GM12873 (cell line): ENCODE results near the gene CDK6.

Experiments used
- CTCF ChIP-seq: IDR thresholded peaks from 2 replicates; pipeline ENCODE4 v1.5.1; 2012; ENCODE audit warnings: low read depth, mild to moderate bottlenecking, moderate library complexity, low read length, control low read depth; ENCODE audit not compliant: insufficient read depth; ENCODE audit errors: missing control alignments

CDK6 gene

DNA sequence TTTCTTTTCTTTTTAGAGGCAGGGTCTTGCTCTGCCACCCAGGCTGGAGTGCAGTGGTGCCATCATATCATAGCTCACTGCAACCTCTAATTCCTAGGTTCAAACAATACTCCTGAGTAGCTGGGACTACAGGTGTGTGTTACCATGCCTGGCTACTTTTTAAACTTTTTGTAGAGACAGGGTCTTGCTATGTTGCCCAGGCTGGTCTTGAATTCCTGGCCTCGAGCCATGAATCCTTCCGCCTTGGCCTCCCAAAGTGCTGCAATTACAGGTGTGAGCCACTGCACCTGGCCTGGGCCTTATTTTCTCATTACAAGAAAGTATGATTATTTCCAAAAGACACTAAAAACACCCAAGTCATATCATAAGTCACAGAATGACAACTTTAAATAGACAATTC is 106.6 kb downstream of the CDK6 start:
- no peak for TF ChIP-seq CTCF

GRCh38 chr7:92729172-92729571 is 107.2 kb downstream of the CDK6 start:
- TF ChIP-seq CTCF = no peak

DNA sequence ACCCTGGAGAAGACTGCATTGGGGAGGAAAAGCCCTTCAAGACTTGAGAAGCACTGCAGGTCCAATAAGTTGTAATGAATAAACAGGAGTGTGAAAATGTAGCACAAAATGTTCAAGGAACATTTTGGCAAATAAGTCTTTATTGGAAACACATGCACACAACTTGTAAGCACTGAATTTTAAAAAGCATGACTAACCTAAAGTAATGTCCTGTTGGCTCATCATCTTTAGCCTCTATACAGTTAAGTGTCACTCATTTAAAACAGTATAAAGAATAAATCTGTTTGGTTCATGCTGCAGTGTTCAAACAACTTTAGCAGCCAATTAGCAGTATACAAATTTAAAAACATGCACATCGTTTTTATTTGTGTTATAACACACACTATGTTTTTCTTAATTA is 108.6 kb downstream of the CDK6 start:
- TF ChIP-seq CTCF = no peak

DNA sequence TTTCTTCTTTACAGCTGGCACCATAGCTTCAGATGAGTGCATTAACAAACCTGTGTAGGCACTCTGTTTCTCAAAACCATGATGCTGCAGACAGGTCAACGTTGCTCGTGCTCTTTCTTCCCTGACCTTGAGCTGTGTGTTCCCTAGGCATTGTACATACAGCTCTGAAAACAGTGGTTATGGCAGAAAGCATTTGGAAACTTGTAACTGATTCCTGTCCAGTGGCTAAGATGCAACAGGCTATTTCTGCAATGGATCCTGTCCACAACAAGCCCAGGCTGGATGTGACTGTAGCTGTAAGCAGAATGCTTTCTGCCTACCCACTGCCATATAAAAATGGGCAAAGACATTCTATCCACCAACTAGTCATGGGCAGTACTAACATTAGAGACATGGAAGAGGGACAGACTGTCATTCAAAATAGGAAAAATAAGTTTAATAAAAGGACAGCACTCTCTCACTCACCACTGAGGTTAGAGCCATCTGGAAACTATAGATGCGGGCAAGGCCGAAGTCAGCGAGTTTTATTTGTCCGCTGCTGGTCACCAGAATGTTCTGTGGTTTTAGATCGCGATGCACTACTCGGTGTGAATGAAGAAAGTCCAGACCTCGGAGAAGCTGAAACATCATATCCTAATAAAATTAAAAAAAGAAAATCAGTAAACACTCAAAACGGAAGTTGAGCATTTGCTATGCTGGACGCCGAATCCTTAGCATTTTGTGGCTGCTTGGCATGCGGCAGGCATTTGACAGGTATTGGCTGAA is 111.0 kb downstream of the CDK6 start:
- TF ChIP-seq CTCF = no peak

GRCh38 chr7:92723943-92724342 is 112.4 kb downstream of the CDK6 start:
- no peak for TF ChIP-seq CTCF

DNA sequence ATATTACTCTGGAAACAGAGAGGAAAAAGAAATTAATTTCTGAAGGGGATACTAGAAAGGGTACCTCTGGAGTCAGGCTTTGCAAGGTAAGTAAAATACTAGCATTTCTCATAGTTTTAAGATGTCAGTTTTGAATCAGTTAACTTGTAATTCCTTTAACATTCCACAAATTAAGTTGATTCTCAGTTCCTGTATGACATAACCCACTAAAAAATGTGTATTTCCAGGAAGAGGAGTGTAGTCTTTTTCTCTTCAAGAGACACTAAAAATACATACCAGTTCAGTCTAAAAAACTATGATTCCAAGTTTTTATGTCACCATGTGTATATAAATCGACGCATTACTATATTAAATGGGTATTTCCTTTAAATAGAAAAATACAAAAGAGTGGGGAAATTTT is 113.2 kb downstream of the CDK6 start:
- TF ChIP-seq CTCF = no peak

- no peak for TF ChIP-seq CTCF
Measured at GRCh38 chr7:92722541-92722940, 113.8 kb downstream of the CDK6 start.
